A549 (cell line): ENCODE results near the gene LGALS4. TPM values are rescaled to one million over a fixed set of nuclear protein-coding genes. Genes with fewer than 3 reads are reported as not detected.

Experiments
- ATAC-seq, 2 experiments: fragments of 200-7000 bp in 1 of 2; fragments of >200 bp in 1 of 2; cut with Nextera tagmentation in 1 of 2; cut with Tn5 transposase in 1 of 2; 3 replicates each; pipeline versions ENCODE4 v1.8.0 to v1.9.1; 2018 to 2020; ENCODE audit warnings: mild to moderate bottlenecking in 1 of 2, moderate library complexity in 1 of 2
- CTCF ChIA-PET: fragments of 300-600 bp; sonication (Branson Sonifier 250); formaldehyde crosslinking; extraction: SDS; loops from one replicate; lab custom pipeline; 2021; ENCODE audit warnings: antibody characterized with exemption, inconsistent platforms; lab: Yijun Ruan, JAX
- POLR2A ChIA-PET: fragments of 350-600 bp; formaldehyde crosslinking; extraction: SDS; loops from one replicate; lab custom pipeline; 2021; ENCODE audit warnings: antibody characterized with exemption, inconsistent platforms; lab: Yijun Ruan, JAX
- DNase-seq, 2 experiments: peaks; one replicate each; pipeline versions ENCODE4 v3.0.0 to v3.0.0-alpha.2; 2011 to 2016; ENCODE audit warnings: low read depth in 1 of 2, low spot score in 1 of 2
- FAIRE-seq: peaks from 2 replicates; lab custom pipeline; 2011; peaks lifted over from hg19 to GRCh38; lab: Jason Lieb, UNC
- H3K27ac ChIP-seq, 2 experiments: fragments of >200 bp; sonication (Bioruptor Twin); formaldehyde crosslinking; 3 replicates each; pipeline ENCODE4 v1.5.1; 2016 to 2017
- H3K4me1 ChIP-seq: fragments of >200 bp; sonication (Bioruptor Twin); formaldehyde crosslinking; 3 replicates; pipeline ENCODE4 v1.6.1; 2016
- H3K4me2 ChIP-seq: fragments of >200 bp; sonication (Bioruptor Twin); formaldehyde crosslinking; 3 replicates; pipeline ENCODE4 v1.6.1; 2016
- H3K4me3 ChIP-seq: fragments of >200 bp; sonication (Bioruptor Twin); formaldehyde crosslinking; 3 replicates; pipeline ENCODE4 v1.5.1; 2016
- H3K9me3 ChIP-seq: fragments of >200 bp; sonication (Bioruptor Twin); formaldehyde crosslinking; 3 replicates; pipeline ENCODE4 v1.6.1; 2016
- BHLHE40 ChIP-seq: IDR thresholded peaks from 2 replicates; pipeline ENCODE4 v1.6.1; 2012; ENCODE audit warnings: low read depth, low read length, inconsistent platforms
- CBX2 ChIP-seq: fragments of 200-600 bp; sonication (generic); IDR thresholded peaks from 2 replicates; pipeline ENCODE4 v1.6.1; 2016; ENCODE audit warnings: low read depth, mild to moderate bottlenecking, borderline replicate concordance
- CEBPB ChIP-seq, 2 experiments: fragments of >200 bp in 1 of 2; sonication (Bioruptor Twin) in 1 of 2; formaldehyde crosslinking in 1 of 2; IDR thresholded peaks; 2 replicates each; pipeline ENCODE4 v1.6.1; 2012 to 2016
- CHD2 ChIP-seq: fragments of 150-350 bp; IDR thresholded peaks from 2 replicates; pipeline ENCODE4 v1.6.1; 2014; ENCODE audit warnings: low read length; ENCODE audit not compliant: partially characterized antibody
- EHF ChIP-seq: fragments of 250-450 bp; sonication (Bioruptor Pico); IDR thresholded peaks from 2 replicates; pipeline ENCODE4 v1.5.0; 2020; ENCODE audit warnings: mild to moderate bottlenecking
- EP300 ChIP-seq, 2 experiments: fragments of >200 bp; sonication (Bioruptor Twin); formaldehyde crosslinking; IDR thresholded peaks; 2 replicates in 1 of 2; 3 replicates in 1 of 2; pipeline ENCODE4 v1.6.1; 2016 to 2017
- ESRRA ChIP-seq: fragments of 150-350 bp; IDR thresholded peaks from 2 replicates; pipeline ENCODE4 v1.6.1; 2014; ENCODE audit warnings: mild to moderate bottlenecking, low read length, borderline replicate concordance
- FOXS1 ChIP-seq: fragments of 250-450 bp; sonication (Bioruptor Pico); IDR thresholded peaks from 2 replicates; pipeline ENCODE4 v1.5.0; 2020; ENCODE audit warnings: mild to moderate bottlenecking, moderate library complexity
- HOXB13 ChIP-seq: fragments of 250-450 bp; sonication (Bioruptor Pico); IDR thresholded peaks from 2 replicates; pipeline ENCODE4 v1.5.0; 2020; ENCODE audit warnings: low read depth, mild to moderate bottlenecking, moderate library complexity
- JUN ChIP-seq, 2 experiments: fragments of >200 bp; sonication (Bioruptor Twin); formaldehyde crosslinking; IDR thresholded peaks; 2 replicates in 1 of 2; 3 replicates in 1 of 2; pipeline ENCODE4 v1.6.1; 2016 to 2017
- MAFK ChIP-seq: fragments of 450-650 bp; IDR thresholded peaks from 2 replicates; pipeline ENCODE4 v1.6.1; 2014; ENCODE audit not compliant: partially characterized antibody
- NR3C1 ChIP-seq: fragments of >200 bp; sonication (Bioruptor Twin); formaldehyde crosslinking; IDR thresholded peaks from 3 replicates; pipeline ENCODE4 v1.6.1; 2017
- POLR2AphosphoS2 ChIP-seq: conservative IDR thresholded peaks from 2 replicates; pipeline ENCODE4 v1.6.1; 2012; ENCODE audit warnings: low read length, improper control_type of control experiment, inconsistent platforms
- RARB ChIP-seq: fragments of 250-450 bp; sonication (Bioruptor Pico); IDR thresholded peaks from 2 replicates; pipeline ENCODE4 v1.8.0; 2021; ENCODE audit warnings: mild to moderate bottlenecking, moderate library complexity
- RFX5 ChIP-seq: fragments of 450-650 bp; IDR thresholded peaks from 2 replicates; pipeline ENCODE4 v1.7.1; 2014; ENCODE audit warnings: antibody characterized with exemption, mild to moderate bottlenecking, moderate library complexity
- TFCP2L1 ChIP-seq: fragments of 250-450 bp; sonication (Bioruptor Pico); IDR thresholded peaks from 2 replicates; pipeline ENCODE4 v1.5.0; 2021; ENCODE audit warnings: mild to moderate bottlenecking
- TP53 ChIP-seq: fragments of 250-450 bp; sonication (Bioruptor Pico); IDR thresholded peaks from 2 replicates; pipeline ENCODE4 v1.5.0; 2021; ENCODE audit warnings: mild to moderate bottlenecking, moderate library complexity
- ZFP36 ChIP-seq: fragments of 450-650 bp; IDR thresholded peaks from 2 replicates; pipeline ENCODE4 v1.6.1; 2014; ENCODE audit warnings: borderline replicate concordance; ENCODE audit not compliant: partially characterized antibody
- ZSCAN20 ChIP-seq: fragments of 250-450 bp; sonication (Bioruptor Pico); IDR thresholded peaks from 2 replicates; pipeline ENCODE4 v1.8.0; 2022; ENCODE audit warnings: mild to moderate bottlenecking, moderate library complexity
- WGBS: methylation state at CpG from one replicate; pipeline ENCODE4 v1.1.6; 2017; ENCODE audit errors: missing lambda C conversion rate; 5-methylcytosine and 5-hydroxymethylcytosine counted together
- polyA plus RNA-seq, 4 experiments: library from polyadenylated mRNA; depleted of rRNA in 3 of 4; stranded (reverse); fragments of >200 nt; fragmentation: RNase III in 1 of 4; extraction: RNeasy Plus Mini Kit Qiagen cat#74134 plus additional on column Dnase treatment in 1 of 4; gene quantifications; 2 replicates in 3 of 4; 3 replicates in 1 of 4; pipeline ENCODE4 v1.2.3, GENCODE V29; 2011 to 2017
- TF ChIP-seq, protein P1 (sequence below): fragments of 450-650 bp; IDR thresholded peaks from 2 replicates; pipeline ENCODE4 v1.6.1; 2014; ENCODE audit warnings: antibody characterized with exemption
- TF ChIP-seq, protein P2 (sequence below): fragments of 250-450 bp; sonication (Bioruptor Pico); IDR thresholded peaks from 2 replicates; pipeline ENCODE4 v1.5.0; 2020; ENCODE audit warnings: low read depth, mild to moderate bottlenecking, moderate library complexity
- TF ChIP-seq, protein P3 (sequence below): fragments of >200 bp; sonication (Bioruptor Twin); formaldehyde crosslinking; IDR thresholded peaks from 3 replicates; pipeline ENCODE4 v1.6.1; 2016

The LGALS4 gene
- polyA plus RNA-seq, 2 of the 4 experiments (the other 2 are of a cell fraction) = 0.94 to 2.5 TPM

DNA sequence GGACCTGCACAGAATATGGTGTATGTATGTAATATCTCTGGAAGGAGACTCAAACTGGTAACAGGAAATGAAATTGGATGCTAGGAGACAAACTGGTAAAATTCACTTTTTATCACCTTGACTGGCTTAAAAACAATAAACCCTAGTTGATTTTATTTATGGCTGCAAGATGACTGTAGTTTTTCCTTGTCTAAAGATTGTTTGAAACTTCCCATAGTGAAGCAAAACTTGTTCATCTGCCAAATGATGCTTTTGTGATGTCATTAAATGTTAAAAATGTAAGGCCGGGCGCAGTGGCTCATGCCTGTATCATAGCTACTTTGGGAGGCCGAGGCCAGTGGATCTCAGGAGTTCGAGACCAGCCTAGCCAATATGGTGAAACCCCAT is 21.4 kb upstream of the LGALS4 start:
- no peak overlapping the region; a peak in 1 of 6 replicates for H3K27ac ChIP-seq
- ATAC-seq = no peak
- H3K4me2 ChIP-seq = no peak overlapping the region
- ChIA-PET POLR2A (interaction anchor here (1.5 kb wide), 1 partner anchor 15 kb away, joined by 6 read pairs; no protein-coding TSS in a partner anchor), CTCF (interaction anchor here (0.8 to 3.2 kb wide), 11 partner anchors 10 to 200 kb away, joined by 3 to 17 read pairs (median 4); partner anchors contain the start of genes MRPS12 and SARS2)
- FAIRE-seq = peak; percentile 73
- no peak overlapping the region for H3K4me3 ChIP-seq
- DNase-seq = no peak
- H3K4me1 ChIP-seq = peaks cover 76% of the 10 kb centered on the region
- TF ChIP-seq NR3C1 (no peak), MAFK (no peak), CEBPB (IDR thresholded peaks at IDR 0.05) (no peak), FOXS1 (CRISPR knock-in tag) (no peak), RARB (no peak), ZFP36 (no peak), CBX2 (no peak), EP300 (IDR thresholded peaks at IDR 0.05) (no peak), ZSCAN20 (CRISPR knock-in tag) (no peak), ESRRA (no peak)
- TF ChIP-seq, protein P1, sequence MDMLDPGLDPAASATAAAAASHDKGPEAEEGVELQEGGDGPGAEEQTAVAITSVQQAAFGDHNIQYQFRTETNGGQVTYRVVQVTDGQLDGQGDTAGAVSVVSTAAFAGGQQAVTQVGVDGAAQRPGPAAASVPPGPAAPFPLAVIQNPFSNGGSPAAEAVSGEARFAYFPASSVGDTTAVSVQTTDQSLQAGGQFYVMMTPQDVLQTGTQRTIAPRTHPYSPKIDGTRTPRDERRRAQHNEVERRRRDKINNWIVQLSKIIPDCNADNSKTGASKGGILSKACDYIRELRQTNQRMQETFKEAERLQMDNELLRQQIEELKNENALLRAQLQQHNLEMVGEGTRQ = no peak
- H3K9me3 ChIP-seq = no peaks in the 10 kb centered on the region
- WGBS = 92% methylated on average over 4 of the region's 4 CpGs

DNA sequence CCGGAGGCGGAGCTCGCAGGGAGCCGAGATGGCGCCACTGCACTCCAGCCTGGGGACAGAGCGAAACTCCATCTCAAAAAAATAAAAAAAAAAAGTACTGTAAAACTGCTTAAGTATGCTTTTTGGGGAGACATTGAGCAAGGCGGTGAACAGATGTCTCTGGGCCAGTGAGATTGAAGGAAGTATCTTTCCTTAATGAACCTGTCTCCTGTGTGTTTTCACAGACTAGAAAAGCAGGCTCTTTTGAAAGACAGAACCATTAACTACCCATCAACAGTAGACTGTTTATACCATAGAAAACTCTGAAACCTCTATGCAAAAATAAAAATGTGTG is 20.3 kb upstream of the LGALS4 start:
- H3K9me3 ChIP-seq = no peaks in the 10 kb centered on the region
- peak overlapping the region in 1 of 2 experiments; percentile 88; a peak in 3 of 6 replicates for H3K27ac ChIP-seq
- ChIA-PET CTCF (interaction anchor here (0.6 to 4.3 kb wide), 8 partner anchors 15 to 298 kb away, joined by 3 to 21 read pairs (median 4); partner anchors contain the start of genes NFKBIB and SIRT2), POLR2A (interaction anchor here (1.8 kb wide), 1 partner anchor 13 kb away, joined by 12 read pairs; no protein-coding TSS in a partner anchor)
- no peak for ATAC-seq
- WGBS = 91% methylated on average over 7 of the region's 7 CpGs
- DNase-seq = no peak
- FAIRE-seq = no peak
- H3K4me1 ChIP-seq = peaks cover 68% of the 10 kb centered on the region
- TF ChIP-seq MAFK (peak; percentile 17), ZSCAN20 (CRISPR knock-in tag) (no peak)
- TF ChIP-seq, all 56 proteins: peak for 1
- Histone ChIP-seq H3K4me3 (no peak overlapping the region), H3K4me2 (no peak overlapping the region; the same call in 2 of the 3 replicates)

DNA sequence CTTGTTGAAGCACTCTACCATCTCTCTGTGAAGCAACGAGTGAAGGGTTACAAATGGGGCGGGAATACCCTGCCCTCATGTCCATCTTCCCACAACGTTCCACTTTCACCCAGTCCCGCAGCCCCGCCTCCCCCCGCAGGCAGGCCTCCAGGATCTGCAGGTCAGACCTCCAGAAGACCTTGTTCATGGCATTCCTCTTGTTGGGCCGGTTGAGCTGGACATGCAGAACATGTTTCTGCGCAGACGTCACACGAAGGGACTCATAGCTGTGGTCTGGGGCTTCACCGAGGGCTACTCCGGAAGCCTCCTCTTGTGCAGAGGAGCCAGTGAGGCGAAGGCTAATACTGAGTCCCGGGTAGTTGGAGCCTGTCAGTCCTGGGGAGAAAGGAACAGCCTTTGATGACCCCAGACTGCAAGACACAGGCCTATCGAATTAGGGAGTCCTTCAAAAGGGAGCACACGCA is 18.4 kb upstream of the LGALS4 start:
- Histone ChIP-seq H3K27ac (peak overlapping the region; percentile 88), H3K4me2 (peak overlapping the region; percentile 74), H3K4me1 (peaks cover 49% of the 10 kb centered on the region), H3K9me3 (no peaks in the 10 kb centered on the region)
- ChIA-PET POLR2A (interaction anchor here (0.8 to 1.9 kb wide), 17 partner anchors 9 to 605 kb away, joined by 3 to 53 read pairs (median 7); partner anchors contain the start of genes ACTN4, CAPN12, HNRNPL and MRPS12), CTCF (interaction anchor here (0.6 to 4.3 kb wide), 17 partner anchors 9 to 428 kb away, joined by 3 to 21 read pairs (median 4); partner anchors contain the start of genes CAPN12, FAM98C, LGALS4 and MRPS12)
- WGBS = 5% methylated on average over 16 of the region's 16 CpGs
- FAIRE-seq (peak; percentile 90), DNase-seq (peak; percentile 73 to 78)
- TF ChIP-seq JUN (IDR thresholded peaks at IDR 0.05) (no peak), TP53 (CRISPR knock-in tag) (no peak), RARB (0 out of 2 replicates have a peak, but pooled peaks have one; percentile 75), CHD2 (no peak), FOXS1 (CRISPR knock-in tag) (no peak), BHLHE40 (no peak), TFCP2L1 (no peak), EHF (CRISPR knock-in tag) (no peak), ZFP36 (peak; percentile 89), RFX5 (no peak), HOXB13 (CRISPR knock-in tag) (peak; percentile 53; the same call in 1 of the 2 replicates), POLR2AphosphoS2 (no peak)
- TF ChIP-seq, protein P2, sequence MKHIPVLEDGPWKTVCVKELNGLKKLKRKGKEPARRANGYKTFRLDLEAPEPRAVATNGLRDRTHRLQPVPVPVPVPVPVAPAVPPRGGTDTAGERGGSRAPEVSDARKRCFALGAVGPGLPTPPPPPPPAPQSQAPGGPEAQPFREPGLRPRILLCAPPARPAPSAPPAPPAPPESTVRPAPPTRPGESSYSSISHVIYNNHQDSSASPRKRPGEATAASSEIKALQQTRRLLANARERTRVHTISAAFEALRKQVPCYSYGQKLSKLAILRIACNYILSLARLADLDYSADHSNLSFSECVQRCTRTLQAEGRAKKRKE (CRISPR knock-in tag) = no peak
- TF ChIP-seq, protein P3, sequence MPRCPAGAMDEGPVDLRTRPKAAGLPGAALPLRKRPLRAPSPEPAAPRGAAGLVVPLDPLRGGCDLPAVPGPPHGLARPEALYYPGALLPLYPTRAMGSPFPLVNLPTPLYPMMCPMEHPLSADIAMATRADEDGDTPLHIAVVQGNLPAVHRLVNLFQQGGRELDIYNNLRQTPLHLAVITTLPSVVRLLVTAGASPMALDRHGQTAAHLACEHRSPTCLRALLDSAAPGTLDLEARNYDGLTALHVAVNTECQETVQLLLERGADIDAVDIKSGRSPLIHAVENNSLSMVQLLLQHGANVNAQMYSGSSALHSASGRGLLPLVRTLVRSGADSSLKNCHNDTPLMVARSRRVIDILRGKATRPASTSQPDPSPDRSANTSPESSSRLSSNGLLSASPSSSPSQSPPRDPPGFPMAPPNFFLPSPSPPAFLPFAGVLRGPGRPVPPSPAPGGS = no peak
- TF ChIP-seq, all 56 proteins: peak for 3
- H3K4me3 ChIP-seq = peak overlapping the region; percentile 55
- peak; percentile 57 to 58 for ATAC-seq
